Lower leg skin (tissue), 4 donors: ENCODE results near the gene ERC2. TPM values are rescaled to one million over a fixed set of nuclear protein-coding genes. Genes with fewer than 3 reads are reported as not detected.
A peak's percentile ranks its signal among the peaks of the same experiment; 100 is the strongest.

ENCODE experiments used
- DNase-seq, 2 donors: peaks; one replicate each; pipeline ENCODE4 v3.0.0-alpha.2; 2019; ENCODE audit warnings: low spot score in 2 of 2
- H3K4me3 ChIP-seq: fragments of 200-600 bp; sonication (generic); 2 replicates; pipeline ENCODE4 v1.5.1; 2017; ENCODE audit warnings: mild to moderate bottlenecking, low read depth; ENCODE audit not compliant: poor library complexity, severe bottlenecking
- CTCF ChIP-seq, 3 donors: fragments of 450-650 bp; IDR thresholded peaks; one replicate each; pipeline ENCODE4 v1.5.1; 2016; ENCODE audit warnings: antibody characterized with exemption in 3 of 3, mild to moderate bottlenecking in 3 of 3, moderate library complexity in 2 of 3
- POLR2A ChIP-seq, 2 donors: fragments of 450-650 bp; IDR thresholded peaks; one replicate each; pipeline ENCODE4 v1.6.1; 2016 to 2017; ENCODE audit warnings: antibody characterized with exemption in 2 of 2, mild to moderate bottlenecking in 1 of 2, moderate library complexity in 1 of 2
- WGBS, 2 donors: methylation state at CpG; one replicate each; pipeline ENCODE4 v1.1.5; 2018; 5-methylcytosine and 5-hydroxymethylcytosine counted together
- intact Hi-C: fragments of 100-400 bp; cut with DNase I; formaldehyde crosslinking; loops from one replicate; pipeline ENCODE4 v1.15.0; 2023; ENCODE audit warnings: low total_unique reads
- total RNA-seq, 4 donors: library from RNA; depleted of rRNA; stranded (reverse); fragments of >200 nt; gene quantifications; one replicate each; pipeline ENCODE4 v1.1.0, GENCODE V29; 2016

ERC2 gene
- total RNA-seq, 4 donors from 2014 or later, result 0.23 to 1.3 (median 0.42) TPM; not detected in 1

- no peak overlapping the region for H3K4me3 ChIP-seq
- intact Hi-C loops, result no loop called here
- TF ChIP-seq CTCF (IDR thresholded peaks at IDR 0.05) (no peak), POLR2A (IDR thresholded peaks at IDR 0.05) (no peak)
- WGBS, 2 donors, result 93 to 96% methylated on average over 2 of the region's 2 CpGs
- DNase-seq, result no peak
Measured at GRCh38 chr3:56122911-56123310, 345.4 kb downstream of the ERC2 start.

- intact Hi-C loops, result no loop called here
- 68 to 69% methylated on average over 2 of the region's 2 CpGs for WGBS, 2 donors
Measured at GRCh38 chr3:56121716-56122115, 346.6 kb downstream of the ERC2 start.

GRCh38 chr3:56119575-56120349, 348.5 kb downstream of the ERC2 start:
- no peak overlapping the region for H3K4me3 ChIP-seq
- 54 to 71% methylated on average over 5 of the region's 5 CpGs for WGBS, 2 donors
- peak; percentile 48 to 85 for DNase-seq
- intact Hi-C loops, result no loop called here
- no peak for TF ChIP-seq CTCF (IDR thresholded peaks at IDR 0.05)
- no peak for TF ChIP-seq POLR2A (IDR thresholded peaks at IDR 0.05)

More at GRCh38 chr3:56121716-56122115, 346.6 kb downstream of the ERC2 start:
- no peak for TF ChIP-seq POLR2A (IDR thresholded peaks at IDR 0.05)
- TF ChIP-seq CTCF (IDR thresholded peaks at IDR 0.05), result no peak
- DNase-seq, result no peak
- no peak overlapping the region for H3K4me3 ChIP-seq

- DNase-seq, result no peak
- intact Hi-C loops, result no loop called here
- TF ChIP-seq POLR2A (IDR thresholded peaks at IDR 0.05), result no peak
- WGBS, 2 donors, result 17 to 19% methylated on average over 1 of the region's 1 CpG
- no peak overlapping the region for H3K4me3 ChIP-seq
Measured at GRCh38 chr3:56118968-56119367, 349.3 kb downstream of the ERC2 start.

GRCh38 chr3:56115698-56116097, 352.6 kb downstream of the ERC2 start:
- H3K4me3 ChIP-seq, result no peak overlapping the region
- intact Hi-C loops, result no loop called here
- 39 to 43% methylated on average over 2 of the region's 2 CpGs for WGBS, 2 donors
- no peak for DNase-seq
- TF ChIP-seq POLR2A (IDR thresholded peaks at IDR 0.05), result no peak
- no peak for TF ChIP-seq CTCF (IDR thresholded peaks at IDR 0.05)

- intact Hi-C loops, result no loop called here
- WGBS, 2 donors, result 80 to 88% methylated on average over 2 of the region's 2 CpGs
- TF ChIP-seq CTCF (IDR thresholded peaks at IDR 0.05) (no peak), POLR2A (IDR thresholded peaks at IDR 0.05) (no peak)
- H3K4me3 ChIP-seq, result no peak overlapping the region
- no peak for DNase-seq
Measured at GRCh38 chr3:56115199-56115598, 353.1 kb downstream of the ERC2 start.
